Aorta (tissue), 5 donors: ENCODE data around the gene TBC1D32. TPM values are rescaled to one million over a fixed set of nuclear protein-coding genes. Genes with fewer than 3 reads are reported as not detected.
A peak's percentile ranks its signal among the peaks of the same experiment; 100 is the strongest.
"Not testable (repeated sequence)": the region's sequence is repeated elsewhere in the genome, so short reads cannot be mapped to it uniquely, and the experiment has no call there.

Source experiments
- ATAC-seq: fragments of 200-7000 bp; cut with Tn5 transposase; one replicate; pipeline ENCODE4 v1.9.1; 2022; ENCODE audit warnings: moderate library complexity; ENCODE audit not compliant: low FRiP score
- DNase-seq, 2 donors: peaks; one replicate each; pipeline ENCODE4 v3.0.0-alpha.2; 2020
- H3K27ac ChIP-seq, 2 donors: one replicate each; pipeline ENCODE4 v1.5.1; 2013; ENCODE audit warnings: low read length in 2 of 2, mild to moderate bottlenecking in 2 of 2, moderate library complexity in 2 of 2, control low read depth in 1 of 2, inconsistent platforms in 1 of 2, low read depth in 1 of 2
- H3K27me3 ChIP-seq, 2 donors: one replicate each; pipeline ENCODE4 v1.6.1; 2013; ENCODE audit warnings: control low read depth in 1 of 2, low read length in 1 of 2, mild to moderate bottlenecking in 1 of 2, moderate library complexity in 1 of 2; ENCODE audit not compliant: insufficient read depth in 2 of 2, control insufficient read depth in 1 of 2
- H3K36me3 ChIP-seq, 2 donors: one replicate each; pipeline ENCODE4 v1.6.1; 2013; ENCODE audit warnings: control low read depth in 1 of 2, low read length in 1 of 2, mild to moderate bottlenecking in 1 of 2; ENCODE audit not compliant: insufficient read depth in 2 of 2, control insufficient read depth in 1 of 2
- H3K4me1 ChIP-seq, 2 donors: one replicate each; pipeline ENCODE4 v1.6.1; 2013; ENCODE audit warnings: low read length in 2 of 2, control low read depth in 1 of 2, mild to moderate bottlenecking in 1 of 2, moderate library complexity in 1 of 2; ENCODE audit not compliant: insufficient read depth in 2 of 2, control insufficient read depth in 1 of 2
- H3K4me3 ChIP-seq, 2 donors: one replicate each; pipeline ENCODE4 v1.5.1; 2013; ENCODE audit warnings: low read length in 2 of 2, control low read depth in 1 of 2, mild to moderate bottlenecking in 1 of 2
- H3K9me3 ChIP-seq: one replicate; pipeline ENCODE4 v1.6.1; 2013; ENCODE audit warnings: mild to moderate bottlenecking, low read length; ENCODE audit not compliant: control insufficient read depth
- WGBS, 2 donors: extraction: QIAGEN DNeasy Blood & Tissue Kit; methylation state at CpG; one replicate each; pipeline ENCODE4 v1.1.7; 2013; 5-methylcytosine and 5-hydroxymethylcytosine counted together
- intact Hi-C, 2 donors: fragments of 100-400 bp; cut with DNase I; formaldehyde crosslinking; loops; one replicate each; pipeline versions ENCODE4 v1.14.2 to v1.15.0; 2022
- long read RNA-seq, 2 donors: library from polyadenylated mRNA; unstranded; transcript quantifications; one replicate each; pipeline ENCODE4 v2.0.0, GENCODE V29; 2020 to 2021
- polyA plus RNA-seq, 2 donors: library from polyadenylated mRNA; stranded (reverse); fragments of 200-250 nt; gene quantifications; one replicate each; pipeline ENCODE4 v1.2.3, GENCODE V29; 2013
- total RNA-seq, 2 donors: library from RNA; stranded (reverse); fragmentation: NEBNext Ultra II Directional; extraction: Animal tissue kit (Norgen Biotek cat#: 25700); gene quantifications; one replicate each; pipeline ENCODE4 v1.2.1, GENCODE V29; 2021
- donor health status: healthy with polysubstance abuse.
- donor health status: Bipolar disorder and iron deficiency.
- donor health status: DM: no; HTN: no; CAD: no.
- donor health status: DM: no; HTN: no; CAD: no.
- donor health status: DM: yes; HTN: yes; CAD: no.

TBC1D32 gene, protein sequence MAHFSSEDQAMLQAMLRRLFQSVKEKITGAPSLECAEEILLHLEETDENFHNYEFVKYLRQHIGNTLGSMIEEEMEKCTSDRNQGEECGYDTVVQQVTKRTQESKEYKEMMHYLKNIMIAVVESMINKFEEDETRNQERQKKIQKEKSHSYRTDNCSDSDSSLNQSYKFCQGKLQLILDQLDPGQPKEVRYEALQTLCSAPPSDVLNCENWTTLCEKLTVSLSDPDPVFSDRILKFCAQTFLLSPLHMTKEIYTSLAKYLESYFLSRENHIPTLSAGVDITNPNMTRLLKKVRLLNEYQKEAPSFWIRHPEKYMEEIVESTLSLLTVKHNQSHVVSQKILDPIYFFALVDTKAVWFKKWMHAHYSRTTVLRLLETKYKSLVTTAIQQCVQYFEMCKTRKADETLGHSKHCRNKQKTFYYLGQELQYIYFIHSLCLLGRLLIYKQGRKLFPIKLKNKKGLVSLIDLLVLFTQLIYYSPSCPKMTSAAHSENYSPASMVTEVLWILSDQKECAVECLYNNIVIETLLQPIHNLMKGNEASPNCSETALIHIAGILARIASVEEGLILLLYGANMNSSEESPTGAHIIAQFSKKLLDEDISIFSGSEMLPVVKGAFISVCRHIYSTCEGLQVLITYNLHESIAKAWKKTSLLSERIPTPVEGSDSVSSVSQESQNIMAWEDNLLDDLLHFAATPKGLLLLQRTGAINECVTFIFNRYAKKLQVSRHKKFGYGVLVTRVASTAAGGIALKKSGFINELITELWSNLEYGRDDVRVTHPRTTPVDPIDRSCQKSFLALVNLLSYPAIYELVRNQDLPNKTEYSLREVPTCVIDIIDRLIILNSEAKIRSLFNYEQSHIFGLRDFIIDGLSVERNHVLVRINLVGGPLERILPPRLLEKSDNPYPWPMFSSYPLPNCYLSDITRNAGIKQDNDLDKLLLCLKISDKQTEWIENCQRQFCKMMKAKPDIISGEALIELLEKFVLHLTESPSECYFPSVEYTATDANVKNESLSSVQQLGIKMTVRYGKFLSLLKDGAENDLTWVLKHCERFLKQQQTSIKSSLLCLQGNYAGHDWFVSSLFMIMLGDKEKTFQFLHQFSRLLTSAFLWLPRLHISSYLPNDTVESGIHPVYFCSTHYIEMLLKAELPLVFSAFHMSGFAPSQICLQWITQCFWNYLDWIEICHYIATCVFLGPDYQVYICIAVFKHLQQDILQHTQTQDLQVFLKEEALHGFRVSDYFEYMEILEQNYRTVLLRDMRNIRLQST
- 1 to 10 TPM; 4.5 to 7.5 TPM for total RNA-seq
- polyA plus RNA-seq = 1 to 10 TPM in 1 of 2 donors, under 1 TPM in 1; 0.13 to 2.0 TPM
- long read RNA-seq, donor 1, partial matches to known transcripts = 0 of 5 reads
- long read RNA-seq, donor 1, other reads (novel, unspliced or antisense) = 5 of 5 reads
- long read RNA-seq, donor 2, partial matches to known transcripts = 1 of 7 reads
- long read RNA-seq, donor 2, other reads (novel, unspliced or antisense) = 6 of 7 reads

DNA sequence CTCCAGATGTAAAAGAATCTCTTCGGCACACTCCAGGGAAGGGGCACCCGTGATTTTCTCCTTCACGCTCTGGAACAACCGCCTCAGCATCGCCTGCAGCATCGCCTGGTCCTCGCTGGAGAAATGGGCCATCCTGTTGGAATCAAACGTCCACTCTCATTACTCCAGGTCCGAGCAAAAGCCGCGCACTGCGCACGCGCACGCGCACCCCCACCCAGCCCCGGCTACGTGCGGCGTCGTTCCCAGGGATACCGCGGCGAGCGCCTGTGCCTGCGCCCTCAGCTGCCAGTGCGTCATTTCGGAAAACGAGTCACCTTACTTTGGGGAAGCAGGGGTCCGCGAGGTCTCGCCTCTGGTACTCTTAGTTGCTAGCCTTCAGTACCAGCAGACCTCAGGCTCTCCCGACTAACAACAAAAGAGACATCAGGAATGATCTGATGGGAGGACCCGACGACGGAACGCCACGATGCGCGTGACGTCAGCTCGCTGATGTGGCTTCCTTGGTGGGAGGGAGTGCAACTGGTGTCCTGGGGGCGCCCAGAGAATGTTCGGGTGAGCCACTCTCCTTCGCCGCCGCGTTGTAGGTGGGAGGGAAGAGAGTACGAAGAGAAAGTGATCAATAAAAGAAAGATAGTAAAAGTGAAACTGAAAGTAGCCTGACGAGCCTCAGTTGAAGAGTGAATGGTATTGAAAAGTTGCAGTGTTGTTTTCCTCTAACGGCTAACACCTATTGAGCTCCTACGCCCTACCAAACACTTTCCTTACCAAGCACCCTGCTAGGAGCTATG, at the start of gene TBC1D32:
Gene TBC1D32, minus strand, starts transcription at position 182 of the 788 bp plus-strand sequence. Its CDS starts 50 bp downstream, at position 132.
- peak; percentile 96 to 98 for DNase-seq
- H3K27me3 ChIP-seq = no peaks in the 10 kb centered on the region
- H3K4me3 ChIP-seq = peak within 1 kb of the TSS; percentile 55 to 86
- no peaks in the 10 kb centered on the region for H3K9me3 ChIP-seq
- 0% methylated on average over 51 to 52 of the region's 52 CpGs for WGBS, 2 donors
- H3K27ac ChIP-seq = peak within 1 kb of the TSS; percentile 80 to 86
- peak; percentile 100 for ATAC-seq
- H3K4me1 ChIP-seq = no peaks in the 10 kb centered on the region
- intact Hi-C loops = loop anchor here in 1 of 2 donors (10.0 kb wide), 1 partner anchor 700 kb away; no protein-coding TSS in a partner anchor
- no peaks in the 10 kb centered on the region for H3K36me3 ChIP-seq

DNA sequence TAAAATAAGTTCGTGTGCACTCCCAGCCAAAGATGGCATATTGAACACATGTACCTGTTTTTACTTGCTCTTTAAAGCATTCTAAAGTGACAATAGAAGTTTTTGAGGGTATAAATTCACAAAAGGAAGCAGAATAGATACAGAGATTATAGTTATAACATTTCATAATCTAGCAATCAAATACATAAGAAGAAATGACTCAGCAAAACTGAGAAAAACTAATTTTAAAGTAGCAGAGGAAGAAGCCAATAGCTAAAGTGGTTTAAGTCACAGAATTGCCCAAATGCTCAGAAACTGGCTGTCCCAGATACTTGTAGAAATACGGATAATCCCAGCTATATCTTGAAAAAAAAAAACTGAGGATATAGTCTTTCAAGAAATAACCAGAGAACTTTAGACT, 49.2 kb upstream of the TBC1D32 start:
- Histone ChIP-seq H3K36me3 (no peaks in the 10 kb centered on the region), H3K27ac (no peak overlapping the region), H3K4me1 (no peaks in the 10 kb centered on the region), H3K27me3 (no peaks in the 10 kb centered on the region), H3K4me3 (no peak overlapping the region), H3K9me3 (peaks cover 2% of the 10 kb centered on the region)
- intact Hi-C loops = no loop called here
- WGBS, 2 donors = 43 to 50% methylated on average over 2 of the region's 2 CpGs
- no peak for ATAC-seq
- DNase-seq = no peak

DNA sequence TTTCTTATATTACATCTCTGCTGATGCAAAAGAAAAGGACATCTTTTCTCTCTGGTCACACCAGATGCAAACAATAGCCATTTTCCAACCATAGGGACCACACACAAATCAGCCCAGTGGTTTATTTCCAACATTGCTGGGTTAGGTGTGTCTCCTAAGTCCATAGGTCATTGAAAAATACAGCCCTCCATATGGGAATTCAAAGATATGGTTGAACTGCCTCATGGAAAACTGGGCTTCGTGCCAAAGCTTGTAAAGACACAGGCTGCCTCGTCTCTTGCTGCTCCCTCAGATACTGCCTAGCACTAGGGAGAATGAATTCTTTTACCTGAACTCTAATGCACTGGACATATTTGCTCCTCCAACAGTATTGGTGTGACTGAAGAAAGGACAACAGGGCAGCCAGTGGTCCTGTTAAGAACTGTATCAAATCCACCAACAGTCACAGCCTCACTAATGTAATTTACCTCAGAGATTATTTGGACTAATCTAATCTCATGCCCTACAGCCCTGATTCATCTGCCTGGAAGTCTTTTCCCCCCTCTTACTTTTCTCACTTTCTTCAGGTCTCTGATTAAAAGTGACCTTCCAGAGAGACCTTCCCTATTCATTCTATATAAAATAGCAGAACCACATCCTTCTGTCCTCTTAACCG, 48.3 kb upstream of the TBC1D32 start:
- Histone ChIP-seq H3K27ac (no peak overlapping the region), H3K4me3 (no peak overlapping the region), H3K36me3 (no peaks in the 10 kb centered on the region), H3K9me3 (peaks cover 2% of the 10 kb centered on the region), H3K4me1 (no peaks in the 10 kb centered on the region), H3K27me3 (no peaks in the 10 kb centered on the region)
- no peak for ATAC-seq
- no peak for DNase-seq
- intact Hi-C loops = no loop called here
- WGBS, 2 donors = 47 to 52% methylated on average over 3 of the region's 3 CpGs

GRCh38 chr6:121376411-121376810, 42.1 kb upstream of the TBC1D32 start:
- intact Hi-C loops = no loop called here
- no peaks in the 10 kb centered on the region for H3K27me3 ChIP-seq
- H3K9me3 ChIP-seq = peaks cover 2% of the 10 kb centered on the region
- ATAC-seq (no peak), DNase-seq (no peak)
- no peak overlapping the region for H3K27ac ChIP-seq
- no peaks in the 10 kb centered on the region for H3K36me3 ChIP-seq
- no peaks in the 10 kb centered on the region for H3K4me1 ChIP-seq
- H3K4me3 ChIP-seq = no peak overlapping the region
- 86 to 94% methylated on average over 4 of the region's 4 CpGs for WGBS, 2 donors

GRCh38 chr6:121374219-121374618, 39.9 kb upstream of the TBC1D32 start:
- H3K9me3 ChIP-seq, DNase-seq, ATAC-seq, H3K27ac ChIP-seq, intact Hi-C loops, H3K4me3 ChIP-seq, H3K27me3 ChIP-seq, H3K36me3 ChIP-seq, H3K4me1 ChIP-seq: not testable (repeated sequence)
- 93 to 100% methylated on average over 1 of the region's 1 CpG for WGBS, 2 donors

- H3K27me3 ChIP-seq = no peaks in the 10 kb centered on the region
- no peaks in the 10 kb centered on the region for H3K36me3 ChIP-seq
- H3K4me1 ChIP-seq = no peaks in the 10 kb centered on the region
- H3K27ac ChIP-seq = no peak overlapping the region
- ATAC-seq (no peak), DNase-seq (no peak)
- no peaks in the 10 kb centered on the region for H3K9me3 ChIP-seq
- intact Hi-C loops = no loop called here
- H3K4me3 ChIP-seq = no peak overlapping the region
- 86% methylated on average over 8 of the region's 8 CpGs for WGBS, 2 donors
Measured at GRCh38 chr6:121365536-121366521, 31.5 kb upstream of the TBC1D32 start.

DNA sequence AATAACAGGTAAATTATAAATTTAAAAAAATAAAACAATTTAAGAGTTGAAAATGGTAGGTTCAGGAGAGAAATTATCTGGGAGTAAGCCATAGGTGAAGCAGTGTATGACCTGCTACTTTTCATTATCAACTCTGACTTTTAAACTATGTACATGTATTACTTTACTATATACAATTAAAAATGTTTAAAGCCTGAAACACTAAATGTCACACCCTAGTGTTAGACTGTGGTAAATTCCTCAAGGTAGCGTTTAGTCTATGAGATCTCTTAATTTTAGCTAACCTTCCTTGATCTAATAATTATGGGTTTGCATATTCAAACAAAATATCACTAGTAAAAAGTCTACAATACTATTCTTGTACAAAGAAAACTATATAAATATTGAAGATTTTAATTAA, 22.3 kb upstream of the TBC1D32 start:
- ATAC-seq = no peak

More for the DNA sequence above, 22.3 kb upstream of the TBC1D32 start:
- H3K27ac ChIP-seq = no peak overlapping the region
- WGBS, 2 donors = 79 to 81% methylated on average over 1 of the region's 1 CpG
- intact Hi-C loops = no loop called here
- H3K4me3 ChIP-seq = no peak overlapping the region
- no peaks in the 10 kb centered on the region for H3K9me3 ChIP-seq
- no peak for DNase-seq
- H3K4me1 ChIP-seq = no peaks in the 10 kb centered on the region
- no peaks in the 10 kb centered on the region for H3K36me3 ChIP-seq
- no peaks in the 10 kb centered on the region for H3K27me3 ChIP-seq
